ENCODE data around the gene RPAP3. TPM values are rescaled to one million over a fixed set of nuclear protein-coding genes. Genes with fewer than 3 reads are reported as not detected.

Gene RPAP3
- total RNA-seq, 1 experiment from 2014 or later = 67.7 TPM

DNA sequence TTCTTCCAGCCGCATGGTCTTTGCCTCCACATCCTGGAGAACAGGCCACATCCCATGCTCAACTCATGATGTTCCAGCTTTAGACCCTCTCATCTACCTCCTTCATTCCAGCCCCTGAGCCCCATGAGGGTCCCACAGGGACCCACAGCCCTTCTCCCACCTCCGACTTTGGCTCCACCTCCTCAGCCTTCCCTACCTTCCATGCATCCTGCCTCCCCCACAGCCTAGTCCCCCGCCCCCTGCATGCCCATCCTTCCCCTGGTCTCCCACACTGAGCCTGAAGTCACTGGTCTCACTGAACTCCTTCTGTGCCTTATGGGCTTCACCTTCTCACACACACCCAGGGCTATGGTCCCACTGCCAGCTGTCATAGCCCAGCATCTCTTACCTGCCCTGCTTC, 43.1 kb upstream of the RPAP3 start:
- no peaks in the 10 kb centered on the region for H3K36me3 ChIP-seq (ENCODE audit: control insufficient read depth, insufficient read depth, low read length)
- Mint-ChIP-seq H3K9me3 (ENCODE audit: unreplicated experiment) (no peaks in the 10 kb centered on the region), H3K4me3 (ENCODE audit: unreplicated experiment) (no peak overlapping the region), H3K36me3 (ENCODE audit: insufficient read depth, unreplicated experiment) (no peaks in the 10 kb centered on the region), H3K4me1 (ENCODE audit: low read depth, unreplicated experiment) (peaks cover 21% of the 10 kb centered on the region), H3K27me3 (ENCODE audit: insufficient read depth, unreplicated experiment) (no peaks in the 10 kb centered on the region), H3K27ac (ENCODE audit: unreplicated experiment) (no peak overlapping the region)
- no TSS peak for BruUV-seq (replicated peaks)
- TF ChIP-seq, protein P1, sequence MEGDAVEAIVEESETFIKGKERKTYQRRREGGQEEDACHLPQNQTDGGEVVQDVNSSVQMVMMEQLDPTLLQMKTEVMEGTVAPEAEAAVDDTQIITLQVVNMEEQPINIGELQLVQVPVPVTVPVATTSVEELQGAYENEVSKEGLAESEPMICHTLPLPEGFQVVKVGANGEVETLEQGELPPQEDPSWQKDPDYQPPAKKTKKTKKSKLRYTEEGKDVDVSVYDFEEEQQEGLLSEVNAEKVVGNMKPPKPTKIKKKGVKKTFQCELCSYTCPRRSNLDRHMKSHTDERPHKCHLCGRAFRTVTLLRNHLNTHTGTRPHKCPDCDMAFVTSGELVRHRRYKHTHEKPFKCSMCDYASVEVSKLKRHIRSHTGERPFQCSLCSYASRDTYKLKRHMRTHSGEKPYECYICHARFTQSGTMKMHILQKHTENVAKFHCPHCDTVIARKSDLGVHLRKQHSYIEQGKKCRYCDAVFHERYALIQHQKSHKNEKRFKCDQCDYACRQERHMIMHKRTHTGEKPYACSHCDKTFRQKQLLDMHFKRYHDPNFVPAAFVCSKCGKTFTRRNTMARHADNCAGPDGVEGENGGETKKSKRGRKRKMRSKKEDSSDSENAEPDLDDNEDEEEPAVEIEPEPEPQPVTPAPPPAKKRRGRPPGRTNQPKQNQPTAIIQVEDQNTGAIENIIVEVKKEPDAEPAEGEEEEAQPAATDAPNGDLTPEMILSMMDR (IDR thresholded peaks at IDR 0.05; ENCODE audit: insufficient read depth in 1 of 2, low read depth in 1 of 2, low read length in 1 of 2, severe bottlenecking in 1 of 2, unreplicated experiment in 1 of 2) = no peak
- ChIA-PET POLR2A (no interaction called here), CTCF (no interaction called here)
- peaks cover 13% of the 10 kb centered on the region for H3K4me1 ChIP-seq
- H3K9me3 ChIP-seq = no peaks in the 10 kb centered on the region
- H3K4me3 ChIP-seq (ENCODE audit: low read depth, low read length) = no peak overlapping the region
- no peaks in the 10 kb centered on the region for H3K27me3 ChIP-seq (replicated peaks; ENCODE audit: control insufficient read depth, insufficient read depth, low read length)
- DNase-seq = no peak
- intact Hi-C loops (cut with micrococcal nuclease; ENCODE audit: unreplicated experiment) = no loop called here

DNA sequence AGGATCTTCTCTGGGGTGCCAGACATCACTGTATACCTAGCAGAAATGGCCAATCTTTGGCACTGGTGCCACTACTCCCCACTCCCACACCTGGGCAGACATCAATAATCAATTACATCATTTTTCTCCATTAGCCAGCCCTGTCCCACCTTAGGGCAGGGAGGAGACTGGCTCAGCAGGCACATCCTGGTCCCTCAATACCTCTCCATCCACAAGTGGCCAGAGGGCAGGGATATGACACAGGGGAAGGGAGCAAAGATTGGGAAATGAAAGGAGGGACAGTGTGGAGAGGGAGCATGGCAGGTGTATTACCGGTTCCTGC, 42.6 kb upstream of the RPAP3 start:
- Histone ChIP-seq H3K9me3 (no peaks in the 10 kb centered on the region), H3K36me3 (ENCODE audit: control insufficient read depth, insufficient read depth, low read length) (no peaks in the 10 kb centered on the region), H3K4me3 (ENCODE audit: low read depth, low read length) (no peak overlapping the region), H3K27me3 (replicated peaks; ENCODE audit: control insufficient read depth, insufficient read depth, low read length) (no peaks in the 10 kb centered on the region), H3K4me1 (peaks cover 9% of the 10 kb centered on the region)
- BruUV-seq (replicated peaks) = no TSS peak
- POLR2A ChIA-PET = no interaction called here
- H3K4me3 Mint-ChIP-seq (ENCODE audit: unreplicated experiment) = no peak overlapping the region
- H3K27ac Mint-ChIP-seq (ENCODE audit: unreplicated experiment) = no peak overlapping the region
- TF ChIP-seq, protein P1 (IDR thresholded peaks at IDR 0.05; ENCODE audit: insufficient read depth in 1 of 2, low read depth in 1 of 2, low read length in 1 of 2, severe bottlenecking in 1 of 2, unreplicated experiment in 1 of 2) = no peak
- no peak for DNase-seq
- H3K27me3 Mint-ChIP-seq (ENCODE audit: insufficient read depth, unreplicated experiment) = no peaks in the 10 kb centered on the region
- H3K4me1 Mint-ChIP-seq (ENCODE audit: low read depth, unreplicated experiment) = peaks cover 21% of the 10 kb centered on the region
- H3K36me3 Mint-ChIP-seq (ENCODE audit: insufficient read depth, unreplicated experiment) = no peaks in the 10 kb centered on the region
- intact Hi-C loops (cut with micrococcal nuclease; ENCODE audit: unreplicated experiment) = no loop called here
- CTCF ChIA-PET = interaction anchor here (1.7 kb wide), 1 partner anchor 90 kb away, joined by 5 read pairs; no protein-coding TSS in a partner anchor
- no peaks in the 10 kb centered on the region for H3K9me3 Mint-ChIP-seq (ENCODE audit: unreplicated experiment)

DNA sequence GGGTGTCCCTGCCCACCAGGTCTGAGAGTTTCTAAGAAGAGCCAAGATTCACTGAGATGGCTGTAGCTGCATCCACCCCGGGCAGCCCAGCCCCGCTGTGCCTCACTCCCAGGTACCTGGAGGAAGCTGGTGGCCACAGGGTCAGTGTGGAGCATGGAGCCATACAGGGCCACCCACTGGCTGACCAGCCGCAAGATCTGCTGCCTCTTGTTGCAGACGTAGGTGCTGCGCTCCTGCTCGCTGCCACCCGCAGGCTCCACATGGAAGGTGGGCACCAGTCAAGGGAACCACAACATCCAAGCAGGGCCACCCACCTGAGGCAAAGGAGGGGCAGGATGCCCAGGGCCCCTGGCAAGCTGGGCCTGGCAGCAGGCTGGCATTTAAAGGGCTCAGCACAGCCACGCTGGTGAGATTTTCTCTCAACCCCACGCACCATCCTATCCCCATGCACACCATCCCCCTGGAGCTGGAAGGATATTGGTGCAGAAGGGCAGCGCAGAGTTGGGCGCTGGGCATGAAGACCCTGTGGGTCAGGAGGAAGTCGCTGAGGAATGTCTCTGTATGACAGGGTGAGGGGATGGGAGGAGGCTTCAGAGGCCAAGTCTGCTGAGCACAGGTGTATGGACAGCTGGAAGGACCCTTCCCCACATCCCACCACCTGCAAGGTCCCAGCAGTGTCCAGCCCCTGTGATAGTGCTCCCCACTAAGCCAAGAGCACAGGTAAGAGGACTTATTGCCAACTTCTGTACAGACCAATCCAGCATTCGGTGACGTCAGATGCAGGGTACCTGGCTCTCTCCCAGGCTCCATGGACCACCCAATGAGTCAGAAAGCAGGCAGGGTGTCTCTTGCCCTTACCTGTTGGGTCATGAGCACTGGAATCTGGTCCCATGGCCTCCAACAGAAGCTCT, 42.0 kb upstream of the RPAP3 start:
- Histone ChIP-seq H3K27me3 (replicated peaks; ENCODE audit: control insufficient read depth, insufficient read depth, low read length) (no peaks in the 10 kb centered on the region), H3K36me3 (ENCODE audit: control insufficient read depth, insufficient read depth, low read length) (no peaks in the 10 kb centered on the region), H3K4me1 (peaks cover 5% of the 10 kb centered on the region; the same call in 1 of the 2 replicates), H3K4me3 (ENCODE audit: low read depth, low read length) (no peak overlapping the region), H3K9me3 (no peaks in the 10 kb centered on the region)
- Mint-ChIP-seq H3K27me3 (ENCODE audit: insufficient read depth, unreplicated experiment) (no peaks in the 10 kb centered on the region), H3K27ac (ENCODE audit: unreplicated experiment) (no peak overlapping the region), H3K4me1 (ENCODE audit: low read depth, unreplicated experiment) (peaks cover 18% of the 10 kb centered on the region), H3K9me3 (ENCODE audit: unreplicated experiment) (no peaks in the 10 kb centered on the region), H3K36me3 (ENCODE audit: insufficient read depth, unreplicated experiment) (no peaks in the 10 kb centered on the region), H3K4me3 (ENCODE audit: unreplicated experiment) (no peak overlapping the region)
- intact Hi-C loops (cut with micrococcal nuclease; ENCODE audit: unreplicated experiment) = no loop called here
- DNase-seq = no peak
- no TSS peak for BruUV-seq (replicated peaks)
- POLR2A ChIA-PET = no interaction called here
- CTCF ChIA-PET = interaction anchor here (0.6 to 1.7 kb wide), 3 partner anchors 19 to 90 kb away, joined by 3 to 5 read pairs (median 4); no protein-coding TSS in a partner anchor
- TF ChIP-seq, protein P1 (IDR thresholded peaks at IDR 0.05; ENCODE audit: insufficient read depth in 1 of 2, low read depth in 1 of 2, low read length in 1 of 2, severe bottlenecking in 1 of 2, unreplicated experiment in 1 of 2) = no peak
